Activated CD8-positive, alpha-beta memory T cell treated with anti-CD3 and anti-CD28 coated beads, Interleukin-2, amount 50 U/mL, for 1 hour (primary cell): ENCODE results near the gene BMP5.

Source experiments
- DNase-seq: peaks from one replicate; pipeline ENCODE4 v3.0.0-alpha.2; 2020; ENCODE audit errors: extremely low read depth

BMP5 gene

GRCh38 chr6:55812509-55812908 is 62.9 kb downstream of the BMP5 start:
- DNase-seq, result no peak

GRCh38 chr6:55811074-55811473 is 64.3 kb downstream of the BMP5 start:
- DNase-seq, result no peak

- DNase-seq, result no peak
Observed at GRCh38 chr6:55802259-55802658, 73.1 kb downstream of the BMP5 start.

- no peak for DNase-seq
Observed at GRCh38 chr6:55798571-55798970, 76.8 kb downstream of the BMP5 start.

GRCh38 chr6:55794136-55794812 is 81.1 kb downstream of the BMP5 start:
- no peak for DNase-seq

GRCh38 chr6:55785273-55785672 is 90.1 kb downstream of the BMP5 start:
- no peak for DNase-seq

- no peak for DNase-seq
Observed at GRCh38 chr6:55782275-55782674, 93.1 kb downstream of the BMP5 start.

- no peak for DNase-seq
Observed at GRCh38 chr6:55778705-55779104, 96.7 kb downstream of the BMP5 start.

GRCh38 chr6:55777469-55777868 is 97.9 kb downstream of the BMP5 start:
- DNase-seq, result no peak

GRCh38 chr6:55776113-55776512 is 99.3 kb downstream of the BMP5 start:
- no peak for DNase-seq

GRCh38 chr6:55775029-55775318 is 100.4 kb downstream of the BMP5 start:
- no peak for DNase-seq

GRCh38 chr6:55774286-55775028 is 100.9 kb downstream of the BMP5 start:
- DNase-seq, result no peak

- no peak for DNase-seq
Observed at GRCh38 chr6:55773620-55774216, 101.7 kb downstream of the BMP5 start.

GRCh38 chr6:55772730-55773129 is 102.7 kb downstream of the BMP5 start:
- no peak for DNase-seq

- DNase-seq, result no peak
Observed at GRCh38 chr6:55759536-55759935, 115.9 kb downstream of the BMP5 start.

GRCh38 chr6:55758156-55758937 is 117.0 kb downstream of the BMP5 start:
- DNase-seq, result no peak

GRCh38 chr6:55756531-55757031 is 118.8 kb downstream of the BMP5 start:
- DNase-seq, result no peak

GRCh38 chr6:55748880-55749279 is 126.5 kb downstream of the BMP5 start:
- no peak for DNase-seq

GRCh38 chr6:55746473-55746872 is 128.9 kb downstream of the BMP5 start:
- no peak for DNase-seq

GRCh38 chr6:55734256-55734655 is 141.1 kb downstream of the BMP5 start:
- no peak for DNase-seq

GRCh38 chr6:55729665-55730064 is 145.7 kb downstream of the BMP5 start:
- no peak for DNase-seq

- DNase-seq, result no peak
Observed at GRCh38 chr6:55726144-55726543, 149.2 kb downstream of the BMP5 start.
